HuH-7.5 (cell line): Measurements from ENCODE around the gene FLNC.

ENCODE experiments used
- DNase-seq: peaks from one replicate; pipeline ENCODE4 v3.0.0; 2011; ENCODE audit warnings: low spot score

The FLNC gene

GRCh38 chr7:128833148-128833945 is 3.1 kb downstream of the FLNC start:
- DNase-seq, result no peak

- DNase-seq, result no peak
Observed at GRCh38 chr7:128833946-128834325, 3.7 kb downstream of the FLNC start.

- no peak for DNase-seq
Observed at GRCh38 chr7:128835231-128835751, 5.1 kb downstream of the FLNC start.

GRCh38 chr7:128835790-128836641 is 5.8 kb downstream of the FLNC start:
- no peak for DNase-seq

GRCh38 chr7:128836729-128837348 is 6.6 kb downstream of the FLNC start:
- no peak for DNase-seq

GRCh38 chr7:128837521-128837921 is 7.3 kb downstream of the FLNC start:
- no peak for DNase-seq

GRCh38 chr7:128838109-128838779 is 8.0 kb downstream of the FLNC start:
- DNase-seq, result no peak

- no peak for DNase-seq
Observed at GRCh38 chr7:128838981-128839731, 8.9 kb downstream of the FLNC start.

- no peak for DNase-seq
Observed at GRCh38 chr7:128839751-128840177, 9.6 kb downstream of the FLNC start.

GRCh38 chr7:128840326-128841170 is 10.3 kb downstream of the FLNC start:
- no peak for DNase-seq

- no peak for DNase-seq
Observed at GRCh38 chr7:128841171-128841690, 11.0 kb downstream of the FLNC start.

GRCh38 chr7:128841921-128842673 is 11.9 kb downstream of the FLNC start:
- peak; percentile 92 for DNase-seq

GRCh38 chr7:128842674-128843641 is 12.8 kb downstream of the FLNC start:
- DNase-seq, result no peak

GRCh38 chr7:128843938-128844621 is 13.9 kb downstream of the FLNC start:
- no peak for DNase-seq

- no peak for DNase-seq
Observed at GRCh38 chr7:128844777-128845311, 14.6 kb downstream of the FLNC start.

GRCh38 chr7:128845475-128845874 is 15.3 kb downstream of the FLNC start:
- DNase-seq, result no peak

- no peak for DNase-seq
Observed at GRCh38 chr7:128845987-128846386, 15.8 kb downstream of the FLNC start.
